GM12878 (cell line): ENCODE measurements around the gene P2RX4. TPM values are rescaled to one million over a fixed set of nuclear protein-coding genes. Genes with fewer than 3 reads are reported as not detected.

Experiments used
- ATAC-seq: fragments of 200-7000 bp; cut with Tn5 transposase; 3 replicates; pipeline ENCODE4 v1.9.1; 2020; ENCODE audit warnings: mild to moderate bottlenecking, moderate library complexity
- BruUV-seq: library from RNA; stranded (reverse); fragments of 400-500 nt; replicated peaks from 2 replicates; lab custom pipeline; 2021; lab: Mats Ljungman, UMichigan
- CTCF ChIA-PET: fragments of 300-600 bp; sonication (Branson Sonifier 250); formaldehyde crosslinking; extraction: SDS; loops from one replicate; lab custom pipeline; 2021; ENCODE audit warnings: inconsistent platforms; lab: Yijun Ruan, JAX
- POLR2A ChIA-PET: fragments of 350-600 bp; formaldehyde crosslinking; extraction: SDS; loops from one replicate; lab custom pipeline; 2021; ENCODE audit warnings: inconsistent platforms; lab: Charles Lee
- RAD21 ChIA-PET: fragments of 300-600 bp; sonication (Branson Sonifier 250); formaldehyde crosslinking; loops from one replicate; lab custom pipeline; 2023; ENCODE audit warnings: antibody characterized with exemption; ENCODE audit not compliant: unreplicated experiment; lab: Charles Lee
- SMC1A ChIA-PET: fragments of 300-600 bp; sonication (Branson Sonifier 250); formaldehyde crosslinking; loops from one replicate; lab custom pipeline; 2023; ENCODE audit not compliant: unreplicated experiment, uncharacterized antibody; lab: Charles Lee
- DNase-seq: peaks from one replicate; pipeline ENCODE4 v3.0.0-alpha.2; 2011; ENCODE audit warnings: low read depth, low spot score
- FAIRE-seq: peaks from 3 replicates; lab custom pipeline; 2011; peaks lifted over from hg19 to GRCh38; lab: Jason Lieb, UNC
- H2AFZ ChIP-seq: 2 replicates; pipeline ENCODE4 v1.6.0; 2011; ENCODE audit warnings: low read depth, low read length, control low read depth; ENCODE audit not compliant: control insufficient read depth
- H3K27ac ChIP-seq: 2 replicates; pipeline ENCODE4 v1.5.1; 2011; ENCODE audit warnings: control low read depth; ENCODE audit not compliant: control insufficient read depth, insufficient read depth
- H3K27me3 ChIP-seq, 2 experiments: replicated peaks in 1 of 2; 2 replicates each; pipeline versions ENCODE4 v1.6.0 to v1.6.1; 2011; ENCODE audit warnings: low read length in 1 of 2; ENCODE audit not compliant: control insufficient read depth in 2 of 2, insufficient read depth in 2 of 2
- H3K36me3 ChIP-seq, 2 experiments: 2 replicates each; pipeline ENCODE4 v1.5.1; 2011; ENCODE audit warnings: low read length in 1 of 2; ENCODE audit not compliant: control insufficient read depth in 2 of 2, insufficient read depth in 2 of 2
- H3K4me1 ChIP-seq: 2 replicates; pipeline ENCODE4 v1.6.1; 2011; ENCODE audit warnings: mild to moderate bottlenecking, low read length, moderate library complexity, mixed read lengths; ENCODE audit not compliant: control insufficient read depth, insufficient read depth
- H3K4me2 ChIP-seq: 2 replicates; pipeline ENCODE4 v1.6.0; 2011; ENCODE audit warnings: control low read depth; ENCODE audit not compliant: control insufficient read depth, insufficient read depth
- H3K4me3 ChIP-seq: fragments of 200-600 bp; sonication (generic); 2 replicates; pipeline ENCODE4 v1.5.1; 2016
- H3K79me2 ChIP-seq: 2 replicates; pipeline ENCODE4 v1.6.0; 2011; ENCODE audit warnings: low read length; ENCODE audit not compliant: control insufficient read depth, insufficient read depth
- H3K9ac ChIP-seq: 2 replicates; pipeline ENCODE4 v1.8.0; 2011; ENCODE audit warnings: low read length, control low read depth, mixed read lengths; ENCODE audit not compliant: control insufficient read depth, insufficient read depth
- H3K9me3 ChIP-seq: replicated peaks from 3 replicates; pipeline ENCODE4 v1.5.1; 2011; ENCODE audit warnings: mild to moderate bottlenecking, low read length; ENCODE audit not compliant: control insufficient read depth, insufficient read depth
- H4K20me1 ChIP-seq: 2 replicates; pipeline ENCODE4 v1.6.0; 2011; ENCODE audit not compliant: control insufficient read depth, insufficient read depth
- EGR1 ChIP-seq, 2 experiments: IDR thresholded peaks; 1 replicate in 1 of 2; 2 replicates in 1 of 2; pipeline ENCODE4 v1.6.1; 2011 to 2012; ENCODE audit warnings: low read depth in 2 of 2, low read length in 2 of 2, borderline replicate concordance in 1 of 2, mild to moderate bottlenecking in 1 of 2, moderate library complexity in 1 of 2
- ESRRA ChIP-seq: IDR thresholded peaks from 2 replicates; pipeline ENCODE4 v1.6.1; 2012; ENCODE audit warnings: mild to moderate bottlenecking, low read length, improper control_type of control experiment
- GATAD2B ChIP-seq: fragments of 450-650 bp; conservative IDR thresholded peaks from 2 replicates; pipeline ENCODE4 v1.6.1; 2017; ENCODE audit warnings: low read depth, mild to moderate bottlenecking, moderate library complexity
- HDAC2 ChIP-seq: fragments of 200-600 bp; sonication (generic); IDR thresholded peaks from 2 replicates; pipeline ENCODE4 v1.6.1; 2017
- MEF2B ChIP-seq: fragments of 450-650 bp; IDR thresholded peaks from 2 replicates; pipeline ENCODE4 v1.6.1; 2018; ENCODE audit warnings: mild to moderate bottlenecking, moderate library complexity; ENCODE audit not compliant: partially characterized antibody, poor library complexity, severe bottlenecking
- MLLT1 ChIP-seq: fragments of 450-650 bp; IDR thresholded peaks from 2 replicates; pipeline ENCODE4 v1.6.1; 2016; ENCODE audit warnings: mild to moderate bottlenecking
- NR2C1 ChIP-seq: fragments of 450-650 bp; IDR thresholded peaks from 2 replicates; pipeline ENCODE4 v1.6.1; 2017; ENCODE audit warnings: antibody characterized with exemption, mild to moderate bottlenecking, moderate library complexity
- PAX8 ChIP-seq: fragments of 450-650 bp; IDR thresholded peaks from 2 replicates; pipeline ENCODE4 v1.6.1; 2017; ENCODE audit warnings: mild to moderate bottlenecking, moderate library complexity
- PML ChIP-seq: IDR thresholded peaks from 2 replicates; pipeline ENCODE4 v1.6.1; 2012; ENCODE audit warnings: low read length, inconsistent platforms
- RELA ChIP-seq: fragments of 450-650 bp; IDR thresholded peaks from 2 replicates; pipeline ENCODE4 v1.8.0; 2014; ENCODE audit warnings: borderline replicate concordance; ENCODE audit not compliant: partially characterized antibody
- RUNX3 ChIP-seq: IDR thresholded peaks from 2 replicates; pipeline ENCODE4 v1.6.1; 2012; ENCODE audit warnings: low read length, inconsistent platforms
- SIN3A ChIP-seq: IDR thresholded peaks from 2 replicates; pipeline ENCODE4 v1.6.1; 2012; ENCODE audit warnings: low read depth, low read length, improper control_type of control experiment
- SP1 ChIP-seq: IDR thresholded peaks from one replicate; pipeline ENCODE4 v1.6.1; 2011; ENCODE audit warnings: low read depth, low read length
- SPI1 ChIP-seq: IDR thresholded peaks from 2 replicates; pipeline ENCODE4 v1.6.1; 2011; ENCODE audit warnings: low read depth, mild to moderate bottlenecking, low read length, moderate library complexity, borderline replicate concordance; ENCODE audit not compliant: insufficient read depth
- TCF12 ChIP-seq: IDR thresholded peaks from 2 replicates; pipeline ENCODE4 v1.6.1; 2011; ENCODE audit warnings: low read depth, mild to moderate bottlenecking, low read length
- WRNIP1 ChIP-seq: IDR thresholded peaks from 2 replicates; pipeline ENCODE4 v1.6.1; 2011; ENCODE audit warnings: low read depth, low read length, improper control_type of control experiment, borderline replicate concordance
- ZBED1 ChIP-seq: IDR thresholded peaks from 2 replicates; pipeline ENCODE4 v1.6.1; 2016; ENCODE audit warnings: borderline replicate concordance
- WGBS: methylation state at CpG from one replicate; pipeline ENCODE4 v1.1.6; 2016; ENCODE audit warnings: low lambda C conversion rate; ENCODE audit not compliant: insufficient replicate concordance, insufficient coverage; ENCODE audit errors: missing lambda C conversion rate; 5-methylcytosine and 5-hydroxymethylcytosine counted together
- in situ Hi-C: fragments of 300-500 bp; cut with MboI; formaldehyde crosslinking; loops from 9 replicates; pipeline ENCODE4 v1.14.3; 2018; ENCODE audit warnings: mixed read lengths
- intact Hi-C: fragments of 100-400 bp; cut with micrococcal nuclease; formaldehyde crosslinking; loops from one replicate; pipeline ENCODE4 v1.14.2; 2022; ENCODE audit not compliant: unreplicated experiment
- polyA plus RNA-seq, 11 experiments: library from polyadenylated mRNA; depleted of rRNA in 4 of 11; unstranded in 6 of 11; stranded (reverse) in 5 of 11; fragments of >200 nt; fragmentation: Nextera tagmentation in 4 of 11; fragmentation: Illumina TruSeq in 1 of 11; extraction: Ambion mirVana in 4 of 11; extraction: Trizol in 1 of 11; gene quantifications; 1 replicate in 1 of 11; 2 replicates in 10 of 11; pipeline versions ENCODE4 v1.2.1 to v1.2.3, GENCODE V29; 2011 to 2016; ENCODE audit warnings: inconsistent platforms in 2 of 11, missing spikeins in 2 of 11, low read depth in 1 of 11
- total RNA-seq, 4 experiments: library from RNA; depleted of rRNA in 3 of 4; stranded (reverse); fragments of >200 nt in 3 of 4; fragmentation: Illumina TruSeq in 1 of 4; extraction: Trizol in 1 of 4; gene quantifications; 2 replicates each; pipeline versions ENCODE4 v1.2.1 to v1.2.3, GENCODE V29; 2013 to 2021

P2RX4 gene
- total and polyA plus RNA-seq, 10 of the 15 experiments (the other 5 are each of a cell fraction or from before 2014, with no cell fraction given) = 9.0 to 43.4 (median 20.5) TPM

GRCh38 chr12:121226399-121226798, 16.5 kb downstream of the P2RX4 start:
- H2AFZ ChIP-seq = no peak overlapping the region
- FAIRE-seq (no peak), ATAC-seq (no peak), DNase-seq (no peak)
- H3K4me3 ChIP-seq = no peak overlapping the region
- intact Hi-C loops (loop anchor here (5.0 kb wide), 3 partner anchors 99 to 164 kb away; no protein-coding TSS in a partner anchor), in situ Hi-C loops (no loop called here)
- H3K79me2 ChIP-seq = no peaks in the 10 kb centered on the region
- peaks cover 0 to 4% of the 10 kb centered on the region in 2 experiments; a peak in 3 of 4 replicates for H3K36me3 ChIP-seq
- ChIA-PET CTCF (interaction anchor here (1.8 to 5.5 kb wide), 2 partner anchors 12 to 166 kb away, joined by 6 to 32 read pairs; no protein-coding TSS in a partner anchor), SMC1A (interaction anchor here (1.4 kb wide), 1 partner anchor 11 kb away, joined by 4 read pairs; no protein-coding TSS in a partner anchor), RAD21 (interaction anchor here (0.8 kb wide), 1 partner anchor 16 kb away, joined by 3 read pairs; no protein-coding TSS in a partner anchor), POLR2A (interaction anchor here (0.7 kb wide), 1 partner anchor 236 kb away, joined by 4 read pairs; no protein-coding TSS in a partner anchor)
- WGBS = 80% methylated on average over 8 of the region's 8 CpGs
- H3K27ac ChIP-seq = peak overlapping the region; percentile 85
- peaks cover 16% of the 10 kb centered on the region for H3K4me1 ChIP-seq
- no peak overlapping the region for H3K4me2 ChIP-seq
- no peaks in the 10 kb centered on the region for H4K20me1 ChIP-seq
- no peaks in the 10 kb centered on the region for H3K9me3 ChIP-seq
- H3K27me3 ChIP-seq = no peaks in the 10 kb centered on the region
- H3K9ac ChIP-seq = no peak overlapping the region
- no TSS peak for BruUV-seq
- TF ChIP-seq ESRRA (no peak), EGR1 (IDR thresholded peaks at IDR 0.05; ENCODE audit: borderline replicate concordance in 1 of 2, low read depth in 2 of 2, low read length in 2 of 2) (no peak), PML (no peak), SIN3A (no peak), NR2C1 (no peak), RELA (no peak), MLLT1 (no peak), RUNX3 (no peak), SP1 (no peak), WRNIP1 (no peak), MEF2B (no peak), PAX8 (no peak), TCF12 (no peak), SPI1 (no peak), HDAC2 (no peak), ZBED1 (no peak), GATAD2B (no peak)
